Upper lobe of left lung (tissue), 6 donors: ENCODE results near the gene ITPK1. TPM values are rescaled to one million over a fixed set of nuclear protein-coding genes. Genes with fewer than 3 reads are reported as not detected.

Experiments
- ATAC-seq, 2 donors: fragments of 200-7000 bp; cut with Tn5 transposase; one replicate each; pipeline ENCODE4 v1.9.1; 2022; ENCODE audit warnings: mild to moderate bottlenecking in 2 of 2, moderate library complexity in 2 of 2; ENCODE audit not compliant: low FRiP score in 2 of 2
- DNase-seq, 2 donors: peaks; one replicate each; pipeline ENCODE4 v3.0.0-alpha.2; 2019 to 2020
- H3K27ac ChIP-seq, 4 donors: fragments of 200-600 bp; sonication (generic); one replicate each; pipeline ENCODE4 v1.5.1; 2016 to 2019
- H3K27me3 ChIP-seq, 4 donors: fragments of 200-600 bp; sonication (generic); one replicate each; pipeline ENCODE4 v1.5.1; 2017 to 2019
- H3K36me3 ChIP-seq, 4 donors: fragments of 200-600 bp; sonication (generic); one replicate each; pipeline ENCODE4 v1.5.1; 2016 to 2019
- H3K4me1 ChIP-seq, 4 donors: fragments of 200-600 bp; sonication (generic); one replicate each; pipeline ENCODE4 v1.5.1; 2018 to 2019
- H3K4me3 ChIP-seq, 4 donors: fragments of 200-600 bp; sonication (generic); one replicate each; pipeline ENCODE4 v1.5.1; 2017 to 2019; ENCODE audit warnings: mild to moderate bottlenecking in 2 of 4, moderate library complexity in 1 of 4
- H3K9me3 ChIP-seq, 4 donors: fragments of 200-600 bp; sonication (generic); one replicate each; pipeline ENCODE4 v1.5.1; 2018 to 2019
- EP300 ChIP-seq, 4 donors: sonication (generic); formaldehyde crosslinking; IDR thresholded peaks; one replicate each; pipeline ENCODE4 v1.5.1; 2017; ENCODE audit warnings: antibody characterized with exemption in 4 of 4, control low read depth in 2 of 4
- POLR2A ChIP-seq, 4 donors: fragments of 450-650 bp; IDR thresholded peaks; one replicate each; pipeline ENCODE4 v1.5.1; 2016 to 2017; ENCODE audit warnings: antibody characterized with exemption in 4 of 4, mild to moderate bottlenecking in 2 of 4
- POLR2AphosphoS5 ChIP-seq, 2 donors: sonication (generic); formaldehyde crosslinking; IDR thresholded peaks; one replicate each; pipeline ENCODE4 v1.5.1; 2017; ENCODE audit warnings: antibody characterized with exemption in 2 of 2
- WGBS, 2 donors: methylation state at CpG; one replicate each; pipeline ENCODE4 v1.1.5; 2017 to 2018; 5-methylcytosine and 5-hydroxymethylcytosine counted together
- total RNA-seq, 6 donors: library from RNA; depleted of rRNA in 4 of 6; stranded (reverse); fragments of >200 nt in 4 of 6; gene quantifications; one replicate each; pipeline versions ENCODE4 v1.1.0 to v1.2.1, GENCODE V29; 2016 to 2021
- TF ChIP-seq, protein P1 (sequence below), 6 experiments: fragments of 450-650 bp in 4 of 6; fragments of 200-600 bp in 2 of 6; sonication (generic) in 2 of 6; IDR thresholded peaks; one replicate each; pipeline ENCODE4 v1.5.1; 2016 to 2019; ENCODE audit warnings: antibody characterized with exemption in 6 of 6
- donor health status: DM: no; HTN: no; CAD: no; lungs with moderate emphysema.
- donor health status: DM: no; HTN: yes; CAD: no; lungs with severe emphysema.

The ITPK1 gene
- total RNA-seq, 6 donors from 2014 or later, result 41.9 to 128 (median 86.1) TPM

DNA sequence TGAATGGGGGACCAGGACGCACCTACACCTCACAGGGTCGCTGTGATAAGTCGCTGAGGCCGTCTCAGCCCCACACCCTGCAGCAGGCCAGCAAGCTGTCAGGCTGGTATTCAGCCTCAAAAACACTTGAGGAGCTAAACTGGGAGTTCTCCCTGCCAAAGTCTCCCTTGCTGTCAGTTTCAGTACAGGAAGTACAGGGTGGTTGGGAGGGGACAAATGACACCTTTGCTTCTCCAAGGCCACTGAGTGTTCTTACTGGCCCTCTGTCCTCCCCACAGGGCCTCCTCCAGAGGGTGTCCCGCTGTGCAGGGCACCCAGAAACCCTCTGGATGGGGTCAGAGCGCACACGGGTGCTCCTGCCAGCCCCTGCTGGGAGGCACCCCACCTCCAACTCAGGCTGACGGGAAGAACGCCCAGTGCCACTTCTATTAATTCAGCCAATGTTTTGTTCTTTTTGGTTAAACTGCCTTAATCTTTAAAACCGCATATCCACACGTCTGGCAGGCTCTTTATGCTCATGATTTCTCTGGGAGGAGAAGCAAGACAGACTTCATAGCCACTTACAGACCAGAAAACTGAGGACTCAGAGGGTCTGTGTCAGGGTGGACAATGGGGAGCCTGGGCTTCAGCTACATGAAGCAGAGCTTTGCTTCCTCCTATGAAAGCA is 75.9 kb downstream of the ITPK1 start:
- TF ChIP-seq POLR2A (IDR thresholded peaks at IDR 0.05), result peak in 1 of 4 donors; percentile 33
- TF ChIP-seq EP300 (IDR thresholded peaks at IDR 0.05), result peak in 1 of 4 donors; percentile 52
- TF ChIP-seq, protein P1, sequence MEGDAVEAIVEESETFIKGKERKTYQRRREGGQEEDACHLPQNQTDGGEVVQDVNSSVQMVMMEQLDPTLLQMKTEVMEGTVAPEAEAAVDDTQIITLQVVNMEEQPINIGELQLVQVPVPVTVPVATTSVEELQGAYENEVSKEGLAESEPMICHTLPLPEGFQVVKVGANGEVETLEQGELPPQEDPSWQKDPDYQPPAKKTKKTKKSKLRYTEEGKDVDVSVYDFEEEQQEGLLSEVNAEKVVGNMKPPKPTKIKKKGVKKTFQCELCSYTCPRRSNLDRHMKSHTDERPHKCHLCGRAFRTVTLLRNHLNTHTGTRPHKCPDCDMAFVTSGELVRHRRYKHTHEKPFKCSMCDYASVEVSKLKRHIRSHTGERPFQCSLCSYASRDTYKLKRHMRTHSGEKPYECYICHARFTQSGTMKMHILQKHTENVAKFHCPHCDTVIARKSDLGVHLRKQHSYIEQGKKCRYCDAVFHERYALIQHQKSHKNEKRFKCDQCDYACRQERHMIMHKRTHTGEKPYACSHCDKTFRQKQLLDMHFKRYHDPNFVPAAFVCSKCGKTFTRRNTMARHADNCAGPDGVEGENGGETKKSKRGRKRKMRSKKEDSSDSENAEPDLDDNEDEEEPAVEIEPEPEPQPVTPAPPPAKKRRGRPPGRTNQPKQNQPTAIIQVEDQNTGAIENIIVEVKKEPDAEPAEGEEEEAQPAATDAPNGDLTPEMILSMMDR (IDR thresholded peaks at IDR 0.05), result no peak
- TF ChIP-seq POLR2AphosphoS5 (IDR thresholded peaks at IDR 0.05), result peak in 1 of 2 donors; percentile 41
- Histone ChIP-seq H3K36me3 (no peaks in the 10 kb centered on the region), H3K4me1 (peaks cover 51 to 91% (median 64%) of the 10 kb centered on the region in 4 donors), H3K27ac (peak overlapping the region; percentile 69 to 88 (median 80)), H3K4me3 (no peak overlapping the region), H3K9me3 (no peaks in the 10 kb centered on the region), H3K27me3 (no peaks in the 10 kb centered on the region)
- WGBS, 2 donors, result 44 to 51% methylated on average over 11 of the region's 11 CpGs
- ATAC-seq (peak; percentile 23 to 74), DNase-seq (peak in 1 of 2 donors; percentile 80)

DNA sequence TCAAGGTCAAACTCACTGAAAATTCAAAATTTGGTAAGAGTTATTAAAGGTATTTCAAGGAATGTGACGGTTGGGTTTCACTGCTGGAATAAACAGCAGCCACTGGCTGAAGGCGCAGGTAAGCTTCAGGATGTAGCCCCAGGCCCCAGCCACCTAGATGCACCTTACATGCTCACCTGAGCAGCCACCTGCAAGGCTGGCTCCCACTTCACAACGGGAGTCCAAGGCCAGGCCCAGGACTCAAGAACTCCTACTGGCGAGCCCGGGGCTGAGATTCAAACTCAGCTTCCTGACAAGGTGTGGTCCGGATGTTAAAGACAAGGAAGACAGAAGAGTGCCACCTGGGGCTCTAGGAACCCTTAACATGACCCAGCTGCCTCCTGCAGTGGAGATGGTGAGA is 78.4 kb downstream of the ITPK1 start:
- H3K36me3 ChIP-seq, result no peaks in the 10 kb centered on the region
- 88 to 97% methylated on average over 3 to 6 of the region's 6 CpGs for WGBS, 2 donors
- no peak for ATAC-seq
- no peak for TF ChIP-seq POLR2AphosphoS5 (IDR thresholded peaks at IDR 0.05)
- no peak for TF ChIP-seq POLR2A (IDR thresholded peaks at IDR 0.05)
- TF ChIP-seq EP300 (IDR thresholded peaks at IDR 0.05), result no peak
- TF ChIP-seq, protein P1 (IDR thresholded peaks at IDR 0.05), result no peak
- H3K27me3 ChIP-seq, result no peaks in the 10 kb centered on the region
- DNase-seq, result no peak
- no peak overlapping the region for H3K4me3 ChIP-seq
- no peaks in the 10 kb centered on the region for H3K9me3 ChIP-seq
- H3K27ac ChIP-seq, result peak overlapping the region in 1 of 4 donors; percentile 62
- peaks cover 46 to 91% (median 58%) of the 10 kb centered on the region in 4 donors for H3K4me1 ChIP-seq

DNA sequence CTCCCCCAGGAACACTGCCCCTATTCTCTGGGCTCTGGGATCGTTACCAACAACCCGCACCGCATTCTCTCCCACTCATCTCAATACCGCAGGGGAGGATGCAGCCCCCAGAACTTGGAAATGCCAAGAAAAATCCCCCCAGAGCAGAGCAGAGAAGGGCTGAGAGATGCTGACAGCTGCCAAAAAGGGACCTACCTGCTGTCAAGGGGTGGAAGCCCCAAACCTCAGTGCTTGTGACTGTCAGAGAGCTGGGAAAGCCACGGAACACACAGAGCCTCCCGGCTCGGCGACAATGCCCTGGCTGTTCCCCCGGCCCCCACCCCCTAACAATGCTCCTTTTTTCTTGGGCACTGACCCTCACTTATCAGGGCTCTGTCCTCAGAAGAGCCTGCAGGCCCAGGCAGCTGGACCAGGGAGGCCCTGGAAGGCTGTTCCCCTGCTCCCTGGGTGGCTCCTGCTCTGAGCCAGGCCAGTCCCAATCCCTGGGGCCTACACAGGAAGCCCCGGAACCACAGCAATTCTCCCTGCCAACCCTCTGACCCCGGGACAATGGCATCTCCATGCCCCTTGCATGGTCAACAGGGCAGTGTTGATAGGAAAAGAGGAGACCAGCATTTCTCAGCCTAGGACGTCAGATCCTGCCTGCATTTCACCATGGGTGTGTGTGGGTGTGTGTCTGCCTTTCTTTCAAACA is 78.9 kb downstream of the ITPK1 start:
- TF ChIP-seq, protein P1 (IDR thresholded peaks at IDR 0.05), result no peak
- TF ChIP-seq EP300 (IDR thresholded peaks at IDR 0.05), result no peak
- TF ChIP-seq POLR2AphosphoS5 (IDR thresholded peaks at IDR 0.05), result no peak
- TF ChIP-seq POLR2A (IDR thresholded peaks at IDR 0.05), result no peak

DNA sequence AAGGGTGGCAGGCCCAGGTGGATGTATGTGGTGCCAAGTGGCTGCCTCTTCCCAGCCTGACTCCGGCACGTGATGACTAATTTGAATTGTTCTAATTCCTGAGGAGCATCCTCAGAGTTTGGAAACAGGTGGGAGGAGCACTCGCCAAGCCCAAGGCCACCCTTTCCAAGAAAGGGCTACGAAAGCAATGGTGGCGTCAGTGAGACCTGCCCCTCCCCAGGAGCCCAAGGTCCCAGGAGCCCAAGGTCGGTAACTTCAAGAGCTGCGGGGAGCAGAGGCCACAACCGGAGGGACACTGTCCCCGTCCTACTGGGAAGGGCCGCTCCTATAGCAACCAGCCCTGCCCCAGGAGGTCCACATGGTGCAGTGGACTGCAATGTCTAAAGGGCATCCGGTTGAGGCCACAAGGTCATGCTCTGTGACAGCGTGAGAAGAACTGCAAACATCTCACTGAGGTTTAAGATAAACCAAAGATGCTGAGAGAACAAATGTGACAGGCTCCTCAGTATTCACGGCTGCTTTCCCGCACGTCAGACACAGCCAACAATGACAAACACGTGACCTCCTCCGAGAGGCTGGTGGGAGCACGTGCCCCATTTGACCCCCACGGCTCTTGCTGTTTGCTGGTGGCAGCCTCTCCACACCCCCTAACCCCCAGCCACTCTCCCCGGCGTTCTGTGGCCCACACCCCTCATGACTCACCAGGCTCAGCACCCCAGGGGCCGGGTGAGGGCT is 79.6 kb downstream of the ITPK1 start:
- DNase-seq (no peak), ATAC-seq (peak in 1 of 2 donors; percentile 12)
- WGBS, 2 donors, result 81 to 82% methylated on average over 18 to 22 of the region's 22 CpGs
- TF ChIP-seq POLR2AphosphoS5 (IDR thresholded peaks at IDR 0.05) (peak; percentile 20 to 22), POLR2A (IDR thresholded peaks at IDR 0.05) (no peak)
- Histone ChIP-seq H3K4me1 (peaks cover 51 to 91% (median 58%) of the 10 kb centered on the region in 4 donors), H3K36me3 (no peaks in the 10 kb centered on the region), H3K4me3 (no peak overlapping the region), H3K9me3 (no peaks in the 10 kb centered on the region), H3K27me3 (no peaks in the 10 kb centered on the region), H3K27ac (peak overlapping the region in 3 of 4 donors; percentile 22 to 62 (median 45))

More for the DNA sequence above, 78.9 kb downstream of the ITPK1 start:
- ATAC-seq, result no peak
- Histone ChIP-seq H3K4me3 (no peak overlapping the region), H3K4me1 (peaks cover 52 to 91% (median 58%) of the 10 kb centered on the region in 4 donors), H3K27ac (peak overlapping the region; percentile 22 to 62 (median 38)), H3K36me3 (no peaks in the 10 kb centered on the region), H3K9me3 (no peaks in the 10 kb centered on the region), H3K27me3 (no peaks in the 10 kb centered on the region)
- 72 to 87% methylated on average over 5 to 12 of the region's 12 CpGs for WGBS, 2 donors
- no peak for DNase-seq

DNA sequence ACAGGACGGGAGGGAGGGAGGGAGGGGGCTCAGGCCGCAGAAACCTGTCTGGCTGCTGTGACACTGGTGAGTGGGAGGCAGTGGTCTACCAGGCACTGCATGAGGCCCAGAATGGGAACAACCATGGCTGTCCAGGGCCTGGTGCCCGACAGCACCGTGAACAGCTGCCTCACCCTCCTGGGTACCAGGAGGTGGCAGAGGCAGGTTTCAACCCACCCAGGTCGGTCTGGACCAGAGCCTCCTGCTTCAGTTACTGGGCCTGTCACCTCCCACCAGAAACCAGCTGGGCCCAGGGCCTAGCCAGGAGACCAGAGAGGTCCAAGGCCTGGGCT is 80.2 kb downstream of the ITPK1 start:
- Histone ChIP-seq H3K4me3 (no peak overlapping the region), H3K36me3 (no peaks in the 10 kb centered on the region), H3K9me3 (no peaks in the 10 kb centered on the region), H3K27ac (no peak overlapping the region), H3K4me1 (peaks cover 46 to 86% (median 53%) of the 10 kb centered on the region in 4 donors), H3K27me3 (no peaks in the 10 kb centered on the region)
- DNase-seq (no peak), ATAC-seq (no peak)
- no peak for TF ChIP-seq POLR2A (IDR thresholded peaks at IDR 0.05)
- no peak for TF ChIP-seq POLR2AphosphoS5 (IDR thresholded peaks at IDR 0.05)
- 87 to 93% methylated on average over 3 to 4 of the region's 5 CpGs for WGBS, 2 donors
